Coronary artery (tissue), 2 donors: ENCODE measurements around the gene BTBD6.

Source experiments
- DNase-seq: peaks from one replicate; pipeline ENCODE4 v3.0.0-alpha.2; 2017; ENCODE audit warnings: low spot score
- H3K27ac ChIP-seq, 2 donors: fragments of 200-600 bp; sonication (generic); one replicate each; pipeline ENCODE4 v1.5.1; 2016 to 2019
- H3K4me3 ChIP-seq: fragments of 200-600 bp; sonication (generic); 2 replicates; pipeline ENCODE4 v1.5.1; 2016; ENCODE audit warnings: mild to moderate bottlenecking, moderate library complexity
- TF ChIP-seq, protein P1 (sequence below): fragments of 200-600 bp; sonication (generic); IDR thresholded peaks from one replicate; pipeline ENCODE4 v1.5.1; 2019; ENCODE audit warnings: antibody characterized with exemption

Gene BTBD6

DNA sequence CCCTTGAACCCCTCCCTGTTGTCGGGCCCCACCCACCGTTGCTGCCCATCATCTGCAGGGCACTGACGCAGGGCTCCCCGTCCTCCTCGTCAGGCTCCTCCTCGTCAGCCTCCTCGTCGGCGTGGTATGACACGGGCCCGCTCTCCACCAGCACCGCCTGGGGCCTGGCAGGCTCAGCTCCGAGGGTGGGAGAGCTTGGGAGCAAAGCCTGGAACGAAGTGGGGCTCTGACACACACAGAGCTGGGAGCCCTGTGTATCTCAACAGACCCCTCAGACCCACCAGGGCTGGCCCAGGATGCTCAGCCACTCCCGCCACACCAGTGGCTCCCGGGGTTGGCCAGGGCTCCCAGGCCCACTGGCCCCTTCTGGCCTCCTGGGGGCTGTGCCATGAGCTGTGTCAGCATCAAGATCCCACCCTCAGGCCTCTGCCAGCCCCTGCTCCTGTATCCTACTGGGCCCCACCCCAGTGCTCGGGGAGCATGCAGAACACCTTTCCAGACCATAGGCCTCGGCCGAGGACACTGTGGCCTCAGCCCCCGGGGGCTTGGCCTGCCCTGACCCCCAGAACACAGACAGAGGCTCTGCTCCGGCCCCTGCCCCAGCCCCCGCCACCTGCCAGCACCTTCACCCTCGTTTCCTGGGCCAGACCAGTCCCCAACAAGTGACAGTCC is 37.1 kb upstream of the BTBD6 start:
- H3K27ac ChIP-seq: no peak overlapping the region
- TF ChIP-seq, protein P1, sequence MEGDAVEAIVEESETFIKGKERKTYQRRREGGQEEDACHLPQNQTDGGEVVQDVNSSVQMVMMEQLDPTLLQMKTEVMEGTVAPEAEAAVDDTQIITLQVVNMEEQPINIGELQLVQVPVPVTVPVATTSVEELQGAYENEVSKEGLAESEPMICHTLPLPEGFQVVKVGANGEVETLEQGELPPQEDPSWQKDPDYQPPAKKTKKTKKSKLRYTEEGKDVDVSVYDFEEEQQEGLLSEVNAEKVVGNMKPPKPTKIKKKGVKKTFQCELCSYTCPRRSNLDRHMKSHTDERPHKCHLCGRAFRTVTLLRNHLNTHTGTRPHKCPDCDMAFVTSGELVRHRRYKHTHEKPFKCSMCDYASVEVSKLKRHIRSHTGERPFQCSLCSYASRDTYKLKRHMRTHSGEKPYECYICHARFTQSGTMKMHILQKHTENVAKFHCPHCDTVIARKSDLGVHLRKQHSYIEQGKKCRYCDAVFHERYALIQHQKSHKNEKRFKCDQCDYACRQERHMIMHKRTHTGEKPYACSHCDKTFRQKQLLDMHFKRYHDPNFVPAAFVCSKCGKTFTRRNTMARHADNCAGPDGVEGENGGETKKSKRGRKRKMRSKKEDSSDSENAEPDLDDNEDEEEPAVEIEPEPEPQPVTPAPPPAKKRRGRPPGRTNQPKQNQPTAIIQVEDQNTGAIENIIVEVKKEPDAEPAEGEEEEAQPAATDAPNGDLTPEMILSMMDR: no peak
- no peak overlapping the region for H3K4me3 ChIP-seq
- DNase-seq: no peak

DNA sequence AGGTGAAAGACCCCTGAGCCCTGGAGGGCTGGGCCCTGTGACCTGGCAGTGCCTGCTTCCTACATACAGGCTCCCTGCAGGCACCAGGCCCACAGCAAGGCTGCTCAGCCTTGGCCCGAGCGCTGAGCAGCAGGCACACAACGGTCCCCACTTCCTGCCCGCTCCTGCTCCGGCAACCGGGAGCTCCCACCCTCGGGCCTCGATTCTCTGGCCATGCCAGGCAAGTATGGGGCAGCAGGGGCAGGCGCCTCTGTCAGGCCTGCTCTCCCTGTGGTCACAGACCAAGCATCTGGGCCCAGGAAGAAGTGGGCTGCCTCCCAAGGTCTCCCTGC is 36.6 kb upstream of the BTBD6 start:
- Histone ChIP-seq H3K27ac (no peak overlapping the region), H3K4me3 (no peak overlapping the region)
- no peak for DNase-seq
- TF ChIP-seq, protein P1: no peak

DNA sequence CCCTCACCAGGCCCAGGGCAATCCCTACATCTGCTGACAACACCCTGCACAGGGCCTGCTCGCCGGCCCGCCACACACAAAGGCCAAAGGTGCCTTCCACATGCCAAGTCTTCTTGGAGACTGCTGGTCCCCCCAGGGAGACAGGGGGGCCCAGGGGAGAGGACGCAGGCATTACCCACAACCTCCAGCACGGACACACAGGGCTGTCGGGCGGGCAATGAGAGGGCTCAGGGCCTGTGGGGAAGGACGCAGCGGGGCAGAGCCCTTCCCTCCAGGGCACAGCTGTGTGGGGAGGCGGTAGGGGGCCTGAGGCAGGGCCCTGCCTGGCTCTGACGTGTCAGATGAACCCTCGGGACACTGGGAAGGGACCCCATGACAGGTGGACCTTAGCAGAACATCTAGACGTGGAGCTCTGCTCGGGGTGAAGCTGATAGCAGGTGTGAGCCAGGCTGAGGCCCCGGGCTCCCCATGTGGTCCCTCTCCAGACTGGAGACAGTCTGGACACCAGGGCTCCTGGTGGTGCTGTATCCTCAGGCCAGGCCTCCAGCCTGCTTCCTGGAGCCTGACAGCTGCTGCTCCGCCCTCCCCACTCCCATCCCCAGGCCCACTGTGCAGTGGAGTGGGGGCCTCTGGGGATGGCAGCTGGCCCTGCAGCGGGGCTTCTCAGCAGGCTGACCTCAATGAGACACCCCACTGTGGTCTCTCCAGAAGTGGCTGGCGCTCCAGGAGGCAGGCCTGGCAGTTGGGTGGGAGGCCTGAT is 35.6 kb upstream of the BTBD6 start:
- DNase-seq: no peak
- TF ChIP-seq, protein P1: no peak
- no peak overlapping the region for H3K27ac ChIP-seq

DNA sequence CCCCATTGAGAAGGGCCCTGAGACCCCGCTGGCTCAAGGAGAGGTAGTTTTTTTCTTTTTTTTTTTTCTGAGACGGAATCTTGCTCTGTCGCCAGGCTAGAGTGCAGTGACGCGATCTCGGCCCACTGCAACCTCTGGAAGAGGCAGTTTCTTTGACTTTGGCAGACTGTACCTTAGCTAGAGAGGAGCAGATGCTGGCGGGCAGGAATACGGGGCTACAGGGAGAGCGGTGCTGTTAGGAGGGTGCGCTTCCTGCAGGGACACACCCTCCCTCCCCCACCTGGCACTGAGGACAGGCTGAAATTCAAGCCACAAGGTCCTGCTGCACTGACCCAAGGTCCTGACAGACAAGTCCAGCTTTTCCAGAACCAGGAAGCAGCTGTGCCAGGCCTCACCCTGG is 35.0 kb upstream of the BTBD6 start:
- Histone ChIP-seq H3K4me3 (no peak overlapping the region), H3K27ac (no peak overlapping the region)
- TF ChIP-seq, protein P1: no peak
- DNase-seq: no peak

More for the DNA sequence above, 35.6 kb upstream of the BTBD6 start:
- H3K4me3 ChIP-seq: no peak overlapping the region

DNA sequence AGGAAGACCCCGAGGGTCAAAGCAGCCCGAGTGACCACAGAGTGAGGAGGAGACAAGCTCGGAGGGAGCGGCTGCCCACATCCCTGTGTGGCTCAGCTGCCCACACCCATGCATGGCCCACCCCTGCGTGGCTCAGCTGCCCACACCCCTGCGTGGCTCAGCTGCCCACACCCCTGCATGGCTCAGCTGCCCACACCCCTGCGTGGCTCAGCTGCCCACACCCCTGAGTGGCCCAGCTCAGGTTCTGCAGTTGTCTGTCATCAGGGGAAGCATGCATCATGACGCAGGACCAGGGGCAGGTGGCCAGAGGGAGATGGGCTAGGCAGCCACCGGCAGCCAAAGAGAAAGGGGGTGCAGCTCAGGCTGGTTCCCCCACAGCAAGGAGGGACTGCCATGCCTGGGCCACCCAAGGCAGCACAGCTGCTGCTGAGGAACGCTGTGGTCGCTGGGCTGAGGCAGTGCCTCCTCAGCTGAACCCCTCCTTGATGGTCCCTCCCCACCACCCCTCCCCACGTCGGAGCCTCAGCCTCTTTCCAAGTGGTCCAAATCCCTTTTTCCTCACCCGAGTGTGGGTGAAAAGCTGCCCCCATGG is 33.9 kb upstream of the BTBD6 start:
- TF ChIP-seq, protein P1: no peak
- no peak overlapping the region for H3K27ac ChIP-seq
- no peak for DNase-seq
- no peak overlapping the region for H3K4me3 ChIP-seq

DNA sequence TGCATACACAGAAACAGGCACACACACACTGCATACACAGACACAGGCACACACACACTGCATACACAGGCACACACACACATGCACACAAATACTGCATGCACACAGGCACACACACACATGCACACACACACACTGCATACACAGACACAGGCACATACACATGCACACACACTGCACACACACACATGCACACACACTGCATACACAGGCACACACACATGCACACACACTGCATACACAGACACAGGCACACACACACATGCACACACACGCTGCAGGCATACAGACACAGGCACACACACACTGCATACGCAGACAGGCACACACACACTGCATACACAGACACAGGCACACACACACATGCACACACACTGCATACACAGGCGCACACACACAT is 32.7 kb upstream of the BTBD6 start:
- no peak for DNase-seq
- H3K4me3 ChIP-seq: no peak overlapping the region
- no peak overlapping the region for H3K27ac ChIP-seq
- TF ChIP-seq, protein P1: no peak
